HG02840 (cell line): Measurements from ENCODE around the gene FTSJ1.

Experiments
- ATAC-seq: cut with Tn5 transposase; IDR thresholded peaks from one replicate; pipeline ENCODE4 v1.9.1; 2021; ENCODE audit warnings: mild to moderate bottlenecking, moderate library complexity, moderate number of reproducible peaks; ENCODE audit not compliant: unreplicated experiment, low FRiP score

Gene FTSJ1

GRCh38 chrX:48470110-48470832 is 5.7 kb upstream of the FTSJ1 start, which contains the start of gene SLC38A5:
Gene SLC38A5 (minus strand): TSS chrX:48470260. CDS start chrX:48467924, 2,336 bp downstream.
- ATAC-seq: no peak

- no peak for ATAC-seq
These were observed 5.2 kb upstream of the FTSJ1 start for GRCh38 chrX:48470833-48471118.

- no peak for ATAC-seq
These were observed 4.5 kb upstream of the FTSJ1 start for GRCh38 chrX:48471504-48471903.

GRCh38 chrX:48472225-48472624 is 3.8 kb upstream of the FTSJ1 start:
- no peak for ATAC-seq

- ATAC-seq: no peak
These were observed 2.9 kb upstream of the FTSJ1 start for GRCh38 chrX:48472851-48473703.

GRCh38 chrX:48473704-48473990 is 2.4 kb upstream of the FTSJ1 start:
- no peak for ATAC-seq

- no peak for ATAC-seq
These were observed 1.9 kb upstream of the FTSJ1 start for GRCh38 chrX:48474127-48474526.

- ATAC-seq: no peak
These were observed 1.4 kb upstream of the FTSJ1 start for GRCh38 chrX:48474581-48474980.

GRCh38 chrX:48475296-48475695 is 703 bp upstream of the FTSJ1 start:
- ATAC-seq: no peak

- ATAC-seq: no peak
These were observed 920 bp downstream of the FTSJ1 start for GRCh38 chrX:48476919-48477318.

- ATAC-seq: no peak
These were observed 2.2 kb downstream of the FTSJ1 start for GRCh38 chrX:48477960-48478755.

GRCh38 chrX:48478806-48479205 is 2.8 kb downstream of the FTSJ1 start:
- no peak for ATAC-seq

- no peak for ATAC-seq
These were observed 4.1 kb downstream of the FTSJ1 start for GRCh38 chrX:48480142-48480541.

- ATAC-seq: no peak
These were observed 4.6 kb downstream of the FTSJ1 start for GRCh38 chrX:48480583-48480982.

- no peak for ATAC-seq
These were observed 6.5 kb downstream of the FTSJ1 start for GRCh38 chrX:48482526-48482925.

- no peak for ATAC-seq
These were observed 11.4 kb downstream of the FTSJ1 start for GRCh38 chrX:48487362-48487798.

GRCh38 chrX:48488034-48488433 is 12.0 kb downstream of the FTSJ1 start:
- ATAC-seq: no peak

GRCh38 chrX:48489296-48489695 is 13.3 kb downstream of the FTSJ1 start:
- ATAC-seq: no peak

- ATAC-seq: no peak
These were observed 13.9 kb downstream of the FTSJ1 start for GRCh38 chrX:48489892-48490291.

GRCh38 chrX:48490661-48491060 is 14.7 kb downstream of the FTSJ1 start:
- ATAC-seq: no peak

GRCh38 chrX:48491809-48492208 is 15.8 kb downstream of the FTSJ1 start:
- no peak for ATAC-seq
